Frontal cortex (tissue), 4 donors: Measurements from ENCODE around the gene S100B. TPM values are rescaled to one million over a fixed set of nuclear protein-coding genes. Genes with fewer than 3 reads are reported as not detected.
A peak's percentile ranks its signal among the peaks of the same experiment; 100 is the strongest.

ENCODE experiments used
- DNase-seq, 2 donors: peaks; one replicate each; pipeline ENCODE4 v3.0.0; 2012; ENCODE audit warnings: low spot score in 2 of 2
- FAIRE-seq: peaks from 2 replicates; lab custom pipeline; 2012; peaks lifted over from hg19 to GRCh38; lab: Jason Lieb, UNC
- total RNA-seq: library from RNA; depleted of rRNA; stranded (reverse); fragments of >200 nt; gene quantifications from one replicate; pipeline ENCODE4 v1.2.3, GENCODE V29; 2014
- donor health status: control.
- donor health status: control.
- donor health status: control.

The S100B gene
- total RNA-seq: 6.1 TPM

GRCh38 chr21:46604975-46605766, at the start of gene S100B:
TSS of gene S100B (minus strand) at chr21:46605082. CDS start at chr21:46602415, 2,667 bp downstream.
- FAIRE-seq: no peak
- peak; percentile 65 to 67 for DNase-seq

GRCh38 chr21:46651121-46651520, 46.2 kb upstream of the S100B start:
- no peak for FAIRE-seq
- DNase-seq: no peak

- DNase-seq: no peak
- no peak for FAIRE-seq
Measured at GRCh38 chr21:46650476-46651098, 45.7 kb upstream of the S100B start.

GRCh38 chr21:46649356-46649755, 44.5 kb upstream of the S100B start:
- FAIRE-seq (no peak), DNase-seq (no peak)

- DNase-seq (no peak), FAIRE-seq (no peak)
Measured at GRCh38 chr21:46648539-46648938, 43.7 kb upstream of the S100B start.

GRCh38 chr21:46646541-46647154, 41.8 kb upstream of the S100B start:
- no peak for FAIRE-seq
- no peak for DNase-seq

- DNase-seq (no peak), FAIRE-seq (no peak)
Measured at GRCh38 chr21:46645840-46646239, 41.0 kb upstream of the S100B start.

- FAIRE-seq: no peak
- DNase-seq: no peak
Measured at GRCh38 chr21:46643379-46644177, 38.7 kb upstream of the S100B start.

- FAIRE-seq: no peak
- no peak for DNase-seq
Measured at GRCh38 chr21:46641656-46642055, 36.8 kb upstream of the S100B start.

- FAIRE-seq (peak; percentile 3), DNase-seq (no peak)
Measured at GRCh38 chr21:46639489-46640386, 34.9 kb upstream of the S100B start.

GRCh38 chr21:46637952-46638746, 33.3 kb upstream of the S100B start:
- DNase-seq (no peak), FAIRE-seq (no peak)

- no peak for FAIRE-seq
Measured at GRCh38 chr21:46636550-46637285, 31.8 kb upstream of the S100B start.

GRCh38 chr21:46636181-46636512, 31.3 kb upstream of the S100B start:
- FAIRE-seq (no peak), DNase-seq (no peak)

More at GRCh38 chr21:46636550-46637285, 31.8 kb upstream of the S100B start:
- no peak for DNase-seq

GRCh38 chr21:46635324-46636180, 30.7 kb upstream of the S100B start, which contains the start of gene PRMT2:
TSS of gene PRMT2 (plus strand) at chr21:46635674. CDS start at chr21:46636952, 1,278 bp downstream.
- no peak for FAIRE-seq
- peak; percentile 98 to 99 for DNase-seq

GRCh38 chr21:46634966-46635323, 30.1 kb upstream of the S100B start:
- FAIRE-seq: no peak
- DNase-seq: peak; percentile 60 to 68

GRCh38 chr21:46634427-46634826, 29.5 kb upstream of the S100B start:
- DNase-seq (no peak), FAIRE-seq (no peak)

GRCh38 chr21:46633566-46633965, 28.7 kb upstream of the S100B start:
- DNase-seq: no peak
- FAIRE-seq: no peak
